HUES6 (cell line): Measurements from ENCODE around the gene BICD2.

Experiments used
- H3K27ac ChIP-seq: 2 replicates; pipeline ENCODE4 v1.7.0; 2013; ENCODE audit warnings: low read depth, mild to moderate bottlenecking, low read length, inconsistent platforms
- H3K27me3 ChIP-seq: 2 replicates; pipeline ENCODE4 v1.6.1; 2013; ENCODE audit warnings: low read length; ENCODE audit not compliant: control insufficient read depth, insufficient read depth
- H3K36me3 ChIP-seq: 2 replicates; pipeline ENCODE4 v1.6.1; 2013; ENCODE audit warnings: low read length; ENCODE audit not compliant: control insufficient read depth, insufficient read depth
- H3K4me1 ChIP-seq: 2 replicates; pipeline ENCODE4 v1.6.1; 2013; ENCODE audit warnings: low read length; ENCODE audit not compliant: control insufficient read depth, insufficient read depth
- H3K4me3 ChIP-seq: 2 replicates; pipeline ENCODE4 v1.5.1; 2013; ENCODE audit warnings: low read depth, low read length
- H3K9ac ChIP-seq: one replicate; pipeline ENCODE4 v1.6.1; 2013; ENCODE audit warnings: mild to moderate bottlenecking, low read length
- H3K9me3 ChIP-seq: 2 replicates; pipeline ENCODE4 v1.6.1; 2013; ENCODE audit warnings: low read depth, low read length; ENCODE audit not compliant: control insufficient read depth, insufficient read depth

The BICD2 gene

GRCh38 chr9:92717201-92718085 lies 47.2 kb downstream of the BICD2 start:
- Histone ChIP-seq H3K36me3 (peaks cover 94% of the 10 kb centered on the region), H3K9ac (no peak overlapping the region), H3K27ac (no peak overlapping the region)

GRCh38 chr9:92716557-92716956 lies 48.1 kb downstream of the BICD2 start:
- H3K4me1 ChIP-seq = no peaks in the 10 kb centered on the region
- no peak overlapping the region for H3K4me3 ChIP-seq
- H3K9ac ChIP-seq = no peak overlapping the region
- H3K36me3 ChIP-seq = peaks cover 93% of the 10 kb centered on the region
- H3K9me3 ChIP-seq = no peaks in the 10 kb centered on the region
- H3K27ac ChIP-seq = no peak overlapping the region
- H3K27me3 ChIP-seq = no peaks in the 10 kb centered on the region

More at GRCh38 chr9:92717201-92718085, 47.2 kb downstream of the BICD2 start:
- Histone ChIP-seq H3K4me1 (no peaks in the 10 kb centered on the region), H3K4me3 (no peak overlapping the region), H3K9me3 (no peaks in the 10 kb centered on the region), H3K27me3 (no peaks in the 10 kb centered on the region)

- peaks cover 93% of the 10 kb centered on the region for H3K36me3 ChIP-seq
- H3K4me1 ChIP-seq = no peaks in the 10 kb centered on the region
Observed at GRCh38 chr9:92715488-92716231, 49.0 kb downstream of the BICD2 start.

GRCh38 chr9:92714787-92715487 lies 49.7 kb downstream of the BICD2 start:
- H3K9ac ChIP-seq = no peak overlapping the region
- no peaks in the 10 kb centered on the region for H3K9me3 ChIP-seq
- no peak overlapping the region for H3K27ac ChIP-seq
- H3K4me3 ChIP-seq = no peak overlapping the region
- H3K36me3 ChIP-seq = peaks cover 91% of the 10 kb centered on the region
- no peaks in the 10 kb centered on the region for H3K27me3 ChIP-seq
- no peaks in the 10 kb centered on the region for H3K4me1 ChIP-seq

More at GRCh38 chr9:92715488-92716231, 49.0 kb downstream of the BICD2 start:
- Histone ChIP-seq H3K27me3 (no peaks in the 10 kb centered on the region), H3K9me3 (no peaks in the 10 kb centered on the region), H3K9ac (no peak overlapping the region), H3K4me3 (no peak overlapping the region), H3K27ac (no peak overlapping the region)

- no peak overlapping the region for H3K4me3 ChIP-seq
- H3K27ac ChIP-seq = no peak overlapping the region
- H3K27me3 ChIP-seq = no peaks in the 10 kb centered on the region
- peaks cover 86% of the 10 kb centered on the region for H3K36me3 ChIP-seq
- H3K9me3 ChIP-seq = no peaks in the 10 kb centered on the region
- H3K9ac ChIP-seq = no peak overlapping the region
- no peaks in the 10 kb centered on the region for H3K4me1 ChIP-seq
Observed at GRCh38 chr9:92714016-92714415, 50.6 kb downstream of the BICD2 start.

GRCh38 chr9:92713528-92713927 lies 51.1 kb downstream of the BICD2 start:
- no peaks in the 10 kb centered on the region for H3K4me1 ChIP-seq
- H3K9ac ChIP-seq = no peak overlapping the region
- no peaks in the 10 kb centered on the region for H3K9me3 ChIP-seq
- peaks cover 81% of the 10 kb centered on the region for H3K36me3 ChIP-seq
- no peaks in the 10 kb centered on the region for H3K27me3 ChIP-seq
- no peak overlapping the region for H3K27ac ChIP-seq
- H3K4me3 ChIP-seq = no peak overlapping the region

GRCh38 chr9:92712767-92713166 lies 51.9 kb downstream of the BICD2 start:
- no peaks in the 10 kb centered on the region for H3K4me1 ChIP-seq
- H3K4me3 ChIP-seq = no peak overlapping the region
- H3K27ac ChIP-seq = no peak overlapping the region
- H3K27me3 ChIP-seq = no peaks in the 10 kb centered on the region
- H3K9ac ChIP-seq = no peak overlapping the region
- H3K9me3 ChIP-seq = no peaks in the 10 kb centered on the region
- H3K36me3 ChIP-seq = peaks cover 73% of the 10 kb centered on the region

GRCh38 chr9:92711844-92712243 lies 52.8 kb downstream of the BICD2 start:
- no peak overlapping the region for H3K9ac ChIP-seq
- no peak overlapping the region for H3K27ac ChIP-seq
- H3K36me3 ChIP-seq = peaks cover 64% of the 10 kb centered on the region
- H3K4me1 ChIP-seq = no peaks in the 10 kb centered on the region
- no peak overlapping the region for H3K4me3 ChIP-seq
- H3K27me3 ChIP-seq = no peaks in the 10 kb centered on the region
- H3K9me3 ChIP-seq = no peaks in the 10 kb centered on the region

- H3K4me3 ChIP-seq = no peak overlapping the region
- H3K27me3 ChIP-seq = no peaks in the 10 kb centered on the region
- H3K9me3 ChIP-seq = no peaks in the 10 kb centered on the region
- no peak overlapping the region for H3K27ac ChIP-seq
- H3K9ac ChIP-seq = no peak overlapping the region
- no peaks in the 10 kb centered on the region; the same call in 1 of the 2 replicates for H3K4me1 ChIP-seq
- peaks cover 61% of the 10 kb centered on the region for H3K36me3 ChIP-seq
Observed at GRCh38 chr9:92711146-92711545, 53.5 kb downstream of the BICD2 start.

- Histone ChIP-seq H3K4me3 (no peak overlapping the region), H3K9ac (no peak overlapping the region), H3K36me3 (peaks cover 54% of the 10 kb centered on the region), H3K4me1 (no peaks in the 10 kb centered on the region; the same call in 1 of the 2 replicates), H3K27ac (no peak overlapping the region), H3K27me3 (no peaks in the 10 kb centered on the region), H3K9me3 (no peaks in the 10 kb centered on the region)
Observed at GRCh38 chr9:92710368-92710767, 54.3 kb downstream of the BICD2 start.
